GM19395 (cell line): Measurements from ENCODE around the gene C1orf232.

Experiments used
- ATAC-seq: cut with Tn5 transposase; IDR thresholded peaks from one replicate; pipeline ENCODE4 v1.9.1; 2021; ENCODE audit warnings: mild to moderate bottlenecking, moderate library complexity; ENCODE audit not compliant: unreplicated experiment

Gene C1orf232

GRCh38 chr1:26168410-26169197 is at the start of gene C1orf232:
TSS of gene C1orf232 (minus strand) at chr1:26168963. CDS start at chr1:26168499, 464 bp downstream.
- no peak for ATAC-seq

DNA sequence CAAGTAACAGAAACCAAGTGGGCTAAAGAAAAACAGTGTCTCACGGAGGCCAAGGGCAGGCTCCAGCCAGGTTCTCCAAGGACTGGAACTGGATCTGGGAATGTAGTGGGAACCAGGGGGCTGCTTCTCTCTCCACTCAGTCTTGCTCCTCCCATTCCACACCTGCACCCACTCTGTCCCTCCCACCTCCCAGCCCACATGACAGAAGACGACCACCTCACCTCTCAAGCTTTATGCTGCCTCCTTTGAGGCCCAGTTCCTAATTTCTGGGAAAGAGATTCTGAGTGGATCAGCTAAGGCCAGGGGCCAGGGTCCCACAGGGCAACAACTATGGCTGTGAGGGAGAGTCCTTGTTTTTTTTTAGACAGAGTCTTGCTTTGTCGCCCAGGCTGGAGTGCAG is 46.5 kb upstream of the C1orf232 start:
- no peak for ATAC-seq

- no peak for ATAC-seq
These were observed 44.7 kb upstream of the C1orf232 start for GRCh38 chr1:26213335-26213905.

DNA sequence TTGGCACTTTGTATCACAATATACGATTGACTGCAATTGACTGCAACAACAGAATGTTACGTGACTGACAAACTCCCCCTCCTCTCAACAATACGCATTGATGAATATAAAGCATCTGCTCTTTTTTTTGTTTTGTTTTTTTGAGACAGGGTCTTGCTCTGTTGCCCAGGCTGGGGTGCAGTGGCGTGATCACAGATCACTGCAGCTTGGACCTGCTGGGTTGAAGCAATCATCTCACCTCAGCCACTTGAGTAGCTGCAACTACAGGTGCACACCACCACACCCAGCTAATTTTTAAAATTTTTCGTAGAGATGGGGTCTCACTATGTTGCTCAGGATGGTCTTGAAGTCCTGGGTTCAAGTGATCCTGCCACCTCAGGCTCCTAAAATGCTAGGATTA is 44.0 kb upstream of the C1orf232 start:
- no peak for ATAC-seq

GRCh38 chr1:26210147-26210870 is 41.5 kb upstream of the C1orf232 start:
- ATAC-seq: no peak

DNA sequence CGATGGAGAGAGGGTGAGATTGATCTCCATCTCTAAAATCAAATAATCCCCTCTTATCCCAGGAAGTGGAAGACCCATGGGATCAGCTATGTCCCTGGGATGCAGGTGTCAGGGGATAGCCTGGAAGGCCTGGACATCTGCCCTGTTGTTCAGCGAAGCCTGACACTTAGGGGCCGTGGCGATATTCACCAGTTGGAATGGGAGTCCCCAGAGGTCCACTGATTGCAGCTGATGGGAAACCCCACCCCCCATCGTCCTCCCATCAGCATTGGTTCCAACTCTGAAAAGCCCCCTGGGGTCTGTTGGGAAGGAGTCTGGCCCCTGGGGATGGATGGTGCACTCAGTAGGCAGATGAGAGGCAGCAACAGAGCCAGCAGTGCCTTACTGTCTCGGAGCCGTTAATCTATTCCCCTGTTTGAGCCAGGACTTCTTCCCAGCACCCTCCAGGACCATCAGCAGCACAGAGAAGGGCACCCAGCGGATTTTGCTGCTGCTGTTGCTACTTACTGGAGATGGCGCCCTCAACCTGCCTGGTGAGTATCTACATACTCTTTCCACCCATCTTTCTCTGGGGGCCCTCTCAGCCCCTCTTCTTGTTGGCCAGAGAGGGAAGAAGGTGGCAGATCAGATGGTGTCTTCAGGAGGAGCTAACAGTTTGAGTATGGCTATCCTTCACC is 35.0 kb upstream of the C1orf232 start:
- no peak for ATAC-seq

DNA sequence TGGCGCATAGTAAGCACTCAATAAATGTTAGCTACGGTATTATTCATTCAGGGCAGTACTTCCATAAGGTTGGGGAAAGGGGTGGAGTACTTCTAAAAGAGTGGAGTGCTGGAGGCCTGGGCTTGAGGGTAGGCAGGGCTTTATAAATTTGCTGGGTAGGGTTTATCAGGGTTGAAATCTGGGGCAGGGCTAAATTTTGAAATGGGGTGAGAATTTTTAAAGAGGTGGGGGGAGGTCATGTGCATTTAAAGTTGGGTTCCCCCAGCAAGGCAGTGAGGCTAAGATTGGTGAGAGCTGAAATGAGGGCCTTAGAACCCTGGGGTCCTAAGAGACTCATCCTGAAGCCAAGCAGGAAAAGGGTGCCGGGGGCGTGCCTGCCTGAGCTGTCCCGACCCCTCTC is 31.6 kb upstream of the C1orf232 start:
- no peak for ATAC-seq

- ATAC-seq: no peak
These were observed 29.1 kb upstream of the C1orf232 start for GRCh38 chr1:26197813-26198212.

DNA sequence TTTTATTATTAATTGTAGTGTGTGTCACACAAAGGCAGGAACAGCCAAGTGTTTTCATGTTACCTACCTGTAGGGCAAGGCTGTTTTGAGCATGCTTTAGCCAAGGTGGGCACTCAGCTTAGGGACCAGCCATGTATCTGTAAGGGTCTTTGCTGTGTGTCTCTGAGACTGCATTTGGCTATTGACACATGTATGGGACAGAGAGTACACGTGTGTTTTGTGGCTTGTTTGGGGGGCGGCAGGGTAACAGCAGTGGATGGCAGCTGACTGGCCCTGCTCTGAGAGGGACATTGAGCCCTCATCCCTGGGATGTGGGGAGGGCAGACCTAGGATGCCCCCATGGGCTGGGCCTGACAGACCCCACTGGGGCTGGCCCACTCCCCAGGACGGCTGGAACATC is 28.5 kb upstream of the C1orf232 start:
- no peak for ATAC-seq

DNA sequence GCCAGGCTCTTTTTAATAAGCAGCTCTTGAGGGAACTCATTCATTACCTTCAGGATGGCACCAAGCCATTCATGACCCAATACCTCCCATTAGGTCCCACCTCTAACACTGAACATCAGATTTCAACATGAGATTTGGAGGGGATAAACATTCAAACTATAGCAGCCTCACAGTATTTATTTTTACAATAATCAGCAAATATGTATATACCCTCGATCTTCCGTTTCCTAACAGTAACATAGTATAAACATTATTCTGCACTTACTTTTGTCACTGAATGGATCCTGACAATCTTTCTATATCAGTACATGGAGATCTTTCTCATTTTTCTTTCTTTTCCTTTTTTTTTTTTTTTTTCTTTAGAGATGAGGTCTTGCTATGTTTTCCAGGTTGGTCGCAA is 27.0 kb upstream of the C1orf232 start:
- ATAC-seq: no peak

- ATAC-seq: no peak
These were observed 23.0 kb upstream of the C1orf232 start for GRCh38 chr1:26191739-26192138.

DNA sequence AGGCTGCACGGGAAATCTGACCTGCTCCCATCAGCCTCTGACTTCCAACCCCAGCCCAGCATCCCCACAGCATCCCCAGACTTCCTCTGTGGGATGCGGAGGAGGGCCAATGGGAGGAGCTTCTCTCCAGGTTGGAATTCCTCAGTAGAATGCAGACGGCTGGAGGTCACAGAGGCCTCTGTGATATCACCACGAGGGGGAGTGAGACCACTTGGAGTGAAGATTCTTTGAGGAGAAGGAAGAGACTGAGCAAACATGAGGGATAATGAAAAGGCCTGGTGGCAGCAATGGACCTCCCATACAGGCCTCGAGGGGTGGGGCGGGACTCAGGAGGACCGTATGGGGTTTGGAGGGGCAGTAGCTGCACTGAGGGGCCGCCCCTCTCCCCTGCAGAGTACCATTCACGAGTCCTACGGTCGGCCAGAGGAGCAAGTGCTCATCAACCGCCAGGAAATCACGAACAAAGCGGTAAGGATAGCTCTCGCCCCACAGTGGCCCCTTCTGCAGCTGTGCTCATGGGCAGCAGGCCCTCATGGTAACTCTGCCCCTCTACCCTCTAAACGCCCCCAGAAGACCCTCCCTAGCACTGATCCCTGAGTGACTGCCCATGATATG is 21.7 kb upstream of the C1orf232 start, which contains the start of gene CATSPER4:
CATSPER4 (plus strand) TSS at position 230 of the 615 bp plus-strand sequence; CDS start at position 256, 26 bp downstream.
- ATAC-seq: no peak

DNA sequence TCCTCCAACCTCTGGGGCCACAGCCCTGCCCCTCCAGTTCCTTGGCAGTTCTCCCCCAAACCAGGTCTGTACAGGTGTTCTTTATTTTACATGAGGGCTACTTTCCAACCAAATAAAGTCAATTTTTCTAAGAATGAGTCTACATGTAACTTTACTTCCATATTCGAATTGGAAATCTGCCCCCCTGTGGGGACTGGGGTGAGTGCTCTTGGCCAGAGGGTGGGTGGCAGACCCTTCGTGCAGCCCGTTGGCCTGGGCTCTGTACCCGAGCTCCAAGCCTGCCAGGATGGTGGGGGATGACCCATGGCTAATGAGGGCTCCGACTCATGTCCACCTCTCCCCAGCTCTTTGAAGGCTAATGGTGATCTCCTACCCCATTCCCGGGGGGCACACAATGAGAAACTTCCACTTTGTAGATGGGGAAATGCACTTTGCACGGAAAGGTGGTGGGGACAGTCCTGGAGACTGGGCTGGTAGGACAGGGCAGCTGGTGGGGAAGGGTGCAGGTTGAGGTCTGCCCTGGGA is 21.1 kb upstream of the C1orf232 start:
- ATAC-seq: no peak

DNA sequence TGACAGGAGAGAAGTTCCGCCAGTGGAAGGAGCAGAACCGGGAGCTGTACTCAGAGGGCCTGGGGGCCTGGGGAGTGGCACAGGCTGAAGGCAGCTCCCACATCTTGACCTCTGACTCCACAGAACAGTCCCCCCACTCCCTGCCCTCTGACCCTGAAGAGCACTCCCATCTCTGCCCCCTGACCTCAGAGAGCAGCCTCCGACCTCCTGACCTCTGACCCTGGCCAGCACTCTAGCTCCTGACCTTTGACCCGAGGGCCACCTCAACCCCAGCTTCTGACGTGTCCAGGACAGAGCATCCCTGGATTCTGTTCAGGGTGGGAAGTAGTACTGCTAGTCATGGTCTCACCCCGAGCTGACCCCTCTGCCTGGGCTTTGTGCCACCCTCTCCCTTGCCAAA is 20.6 kb upstream of the C1orf232 start:
- ATAC-seq: no peak

DNA sequence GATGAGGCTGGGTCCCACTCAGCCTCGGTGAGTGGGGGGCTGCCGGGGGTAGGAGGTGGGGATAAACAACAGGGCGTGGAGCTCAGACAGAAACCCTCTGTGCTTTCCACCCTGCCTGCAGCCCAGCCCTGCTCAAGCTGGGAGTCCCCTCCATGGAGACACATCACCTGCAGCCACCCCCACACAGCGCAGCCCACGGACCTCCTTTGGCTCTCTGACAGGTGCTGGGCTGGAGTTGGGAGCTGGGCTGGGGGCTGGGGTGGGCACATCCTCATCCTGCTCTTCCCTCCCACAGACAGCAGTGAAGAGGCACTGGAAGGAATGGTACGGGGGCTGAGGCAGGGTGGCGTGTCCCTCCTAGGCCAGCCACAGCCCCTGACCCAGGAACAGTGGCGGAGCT is 19.7 kb upstream of the C1orf232 start:
- ATAC-seq: no peak

- ATAC-seq: no peak
These were observed 19.1 kb upstream of the C1orf232 start for GRCh38 chr1:26187882-26188281.

GRCh38 chr1:26184883-26185282 is 16.1 kb upstream of the C1orf232 start:
- ATAC-seq: no peak

DNA sequence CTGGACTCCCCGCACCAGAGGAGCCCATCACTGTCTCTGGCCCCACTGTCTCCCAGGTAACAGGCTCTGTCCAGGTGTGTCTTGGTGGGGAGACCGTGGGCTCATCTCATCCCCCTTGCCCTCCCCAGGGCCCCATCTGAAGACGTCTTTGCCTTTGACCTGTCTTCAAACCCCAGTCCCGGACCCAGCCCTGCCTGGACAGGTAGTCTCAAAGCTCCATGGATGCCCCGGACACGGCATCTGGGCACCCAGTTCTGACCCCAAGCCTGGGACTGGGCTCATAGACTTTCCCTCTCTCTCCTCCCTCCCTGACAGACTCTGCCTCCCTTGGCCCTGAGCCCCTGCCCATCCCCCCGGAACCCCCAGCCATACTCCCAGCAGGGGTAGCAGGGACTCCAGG is 15.3 kb upstream of the C1orf232 start:
- no peak for ATAC-seq

DNA sequence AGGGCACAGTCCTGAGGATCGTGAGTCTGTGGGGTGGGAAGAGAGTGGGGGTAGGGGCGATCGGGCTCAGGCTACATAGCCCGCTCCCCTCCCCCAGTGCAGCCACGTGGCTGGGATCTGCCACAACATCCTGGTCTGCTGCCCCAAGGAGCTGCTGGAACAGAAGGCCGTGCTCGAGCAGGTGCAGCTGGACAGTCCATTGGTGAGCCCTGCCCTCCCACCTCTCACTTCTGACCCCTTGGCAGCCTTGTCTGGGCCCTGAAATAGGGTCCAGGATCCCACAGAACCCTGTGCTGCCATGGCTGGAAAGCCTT is 13.6 kb upstream of the C1orf232 start:
- ATAC-seq: no peak

DNA sequence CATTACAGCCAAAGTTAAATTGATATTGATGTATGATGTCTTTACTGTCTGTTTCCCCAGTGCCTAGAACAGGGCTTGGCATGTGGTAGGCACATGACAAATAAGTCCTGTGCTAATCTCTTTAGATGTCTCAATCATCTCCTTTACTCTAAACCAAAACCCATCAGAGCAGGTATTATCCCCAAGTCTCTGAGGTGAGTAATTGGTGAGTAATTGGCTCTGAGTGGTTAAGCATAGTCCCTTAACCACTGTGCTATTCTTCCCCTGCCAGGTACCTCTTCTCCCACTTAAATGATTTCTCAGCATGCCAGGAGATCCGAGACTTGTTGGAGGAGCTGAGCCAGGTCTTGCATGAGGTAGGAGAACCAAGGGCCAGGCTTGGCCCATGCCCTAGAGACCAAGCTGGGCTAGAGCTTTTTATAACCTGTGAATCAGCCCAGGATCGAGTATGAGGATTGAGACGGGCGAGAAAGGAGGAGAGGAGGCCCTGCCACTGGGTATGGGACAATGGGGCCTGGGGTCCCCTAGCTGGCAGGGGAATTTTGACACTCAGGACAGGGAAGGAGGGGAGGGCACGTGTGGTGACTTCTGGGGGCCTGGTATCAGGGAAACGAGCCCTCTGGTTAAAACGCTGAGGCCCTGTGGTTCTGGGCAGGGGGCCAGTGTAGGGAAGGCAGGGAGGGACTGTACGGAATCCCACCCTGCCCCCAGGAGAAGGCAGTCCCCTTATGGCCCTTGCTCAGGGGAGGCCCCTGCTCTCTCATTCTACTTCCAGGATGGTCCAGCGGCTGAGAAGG is 13.0 kb upstream of the C1orf232 start:
- no peak for ATAC-seq
